ENCODE data around the gene PITPNM1.

The PITPNM1 gene

GRCh38 chr11:67501854-67502253, 3.3 kb downstream of the PITPNM1 start:
- DNase-seq = no peak

GRCh38 chr11:67500831-67501715, 4.1 kb downstream of the PITPNM1 start:
- no peak for DNase-seq

- no peak for DNase-seq
Observed at GRCh38 chr11:67500484-67500821, 4.7 kb downstream of the PITPNM1 start.

- DNase-seq = no peak
Observed at GRCh38 chr11:67499808-67500483, 5.2 kb downstream of the PITPNM1 start.

GRCh38 chr11:67498544-67498972, 6.6 kb downstream of the PITPNM1 start:
- DNase-seq = no peak

DNA sequence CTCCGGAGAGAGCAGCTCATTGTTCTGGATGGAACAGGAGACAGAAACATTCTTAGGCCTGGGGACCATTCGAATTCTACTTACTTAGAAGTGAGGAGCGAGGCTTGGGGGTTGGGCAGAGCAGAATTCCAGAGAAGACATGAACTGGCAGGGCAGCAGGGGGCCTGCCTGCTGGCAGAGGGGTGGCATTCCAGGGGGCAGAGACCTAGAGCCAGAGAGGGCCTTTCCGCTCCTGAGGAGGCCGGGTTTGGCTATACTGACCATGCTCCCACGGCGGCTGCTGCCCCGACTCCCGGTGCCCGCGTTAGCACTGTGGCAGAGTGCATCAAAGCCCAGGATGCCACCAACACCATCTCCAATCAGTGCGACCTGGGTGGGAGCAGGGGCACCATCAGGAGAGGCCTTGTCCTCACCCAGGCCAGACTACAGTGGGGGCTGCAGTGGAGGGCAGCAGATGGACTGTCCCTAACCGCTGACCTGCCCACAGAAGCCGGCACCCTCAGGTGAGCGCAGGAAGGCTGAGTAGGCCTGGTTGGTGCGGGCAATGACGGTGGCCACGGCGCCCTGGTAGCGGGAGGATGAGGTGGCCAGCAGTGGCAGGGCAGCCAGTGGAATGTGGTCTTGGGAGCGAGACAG, 7.4 kb downstream of the PITPNM1 start:
- no peak for DNase-seq

GRCh38 chr11:67496113-67496512, 9.1 kb downstream of the PITPNM1 start:
- DNase-seq = no peak

DNA sequence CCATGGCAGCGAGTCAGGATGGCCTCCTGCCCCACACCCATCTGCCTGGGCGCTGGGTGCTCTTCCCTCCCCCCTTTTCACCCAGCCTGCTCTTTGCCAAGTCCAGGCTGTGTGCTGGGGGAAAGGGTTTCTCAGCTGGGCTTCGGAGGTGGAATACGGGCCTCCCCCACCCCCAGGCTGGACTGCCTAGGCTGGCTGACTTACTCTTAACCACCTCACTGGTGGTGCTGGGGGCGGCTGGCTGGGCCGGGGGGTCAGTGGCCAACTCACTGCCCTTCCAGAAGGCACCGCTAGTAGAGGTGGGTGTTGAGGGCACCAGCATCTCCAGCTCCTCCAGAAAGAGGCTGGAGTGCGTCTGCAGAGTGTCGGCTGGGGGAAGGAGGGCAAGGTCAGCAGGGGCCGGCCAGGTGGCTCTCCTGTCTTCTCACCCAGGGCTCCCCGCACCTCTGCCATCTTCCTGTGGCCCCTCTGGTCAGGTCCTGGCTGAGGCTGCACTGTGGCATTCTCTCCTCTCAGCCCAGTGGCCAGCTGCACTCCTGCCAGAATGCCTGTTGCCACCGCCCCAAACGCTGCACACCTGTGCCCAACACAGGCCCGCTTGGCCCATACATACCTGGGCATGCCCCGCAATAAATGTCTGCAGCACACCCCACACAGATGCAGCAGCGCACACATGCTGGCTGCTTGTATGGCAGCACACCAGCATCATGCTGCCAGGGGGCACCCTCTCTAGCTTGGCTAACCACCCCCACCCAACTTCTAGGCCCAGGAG, 9.7 kb downstream of the PITPNM1 start:
- DNase-seq = no peak

DNA sequence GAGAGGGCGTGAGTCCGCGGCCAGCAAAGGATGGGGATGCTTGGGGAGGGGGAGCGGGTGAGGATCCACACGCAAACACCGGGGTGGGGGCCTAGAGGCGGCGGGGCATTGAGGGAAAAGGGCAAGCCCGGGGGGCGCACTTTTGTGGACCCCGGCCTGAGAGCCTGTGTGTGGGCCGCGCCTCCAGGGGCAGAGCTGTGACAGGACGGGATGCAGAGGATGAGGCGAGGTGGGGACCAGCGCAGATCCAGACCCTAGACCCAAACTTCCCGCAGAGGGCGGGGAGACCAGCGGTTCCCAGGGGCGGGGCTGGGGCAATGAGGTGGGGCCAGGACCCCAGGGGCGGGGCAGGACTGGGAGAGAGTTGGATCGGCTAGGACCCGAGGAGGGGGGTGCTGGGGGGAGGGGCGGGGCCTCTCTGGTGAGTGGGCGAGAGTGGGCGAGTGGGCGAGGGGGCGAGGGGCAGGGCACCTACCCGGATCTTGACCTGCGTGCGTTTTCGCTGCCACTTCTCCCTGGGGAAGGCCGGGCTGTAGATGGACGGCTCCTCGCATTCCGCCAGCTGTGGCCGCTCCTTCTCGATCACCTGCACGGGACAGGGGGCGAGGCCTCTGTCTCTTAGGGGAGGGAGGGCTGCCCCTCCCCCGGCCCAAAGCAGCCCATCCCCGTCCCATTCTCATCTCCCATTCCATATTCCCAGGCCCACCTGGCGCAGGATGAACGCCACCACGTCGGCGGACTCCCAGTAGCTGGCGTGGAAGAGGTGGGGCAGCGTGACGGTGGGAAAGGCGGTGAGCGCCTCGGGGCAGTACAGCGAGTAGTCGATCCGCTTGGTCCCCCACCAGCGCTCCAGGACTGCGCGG, 10.6 kb downstream of the PITPNM1 start:
- no peak for DNase-seq

GRCh38 chr11:67493548-67494370, 11.4 kb downstream of the PITPNM1 start:
- DNase-seq = no peak

- DNase-seq = no peak
Observed at GRCh38 chr11:67492801-67493547, 12.2 kb downstream of the PITPNM1 start.

GRCh38 chr11:67492069-67492727, 13.0 kb downstream of the PITPNM1 start:
- no peak for DNase-seq

- DNase-seq = no peak
Observed at GRCh38 chr11:67491276-67492068, 13.7 kb downstream of the PITPNM1 start.

DNA sequence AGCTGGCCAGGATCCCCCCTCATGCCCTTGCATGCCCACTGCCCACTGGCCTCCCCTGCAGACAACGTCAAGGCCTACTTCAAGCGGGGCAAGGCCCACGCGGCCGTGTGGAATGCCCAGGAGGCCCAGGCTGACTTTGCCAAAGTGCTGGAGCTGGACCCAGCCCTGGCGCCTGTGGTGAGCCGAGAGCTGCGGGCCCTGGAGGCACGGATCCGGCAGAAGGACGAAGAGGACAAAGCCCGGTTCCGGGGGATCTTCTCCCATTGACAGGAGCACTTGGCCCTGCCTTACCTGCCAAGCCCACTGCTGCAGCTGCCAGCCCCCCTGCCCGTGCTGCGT, 14.5 kb downstream of the PITPNM1 start:
- no peak for DNase-seq

- no peak for DNase-seq
Observed at GRCh38 chr11:67489885-67490726, 15.1 kb downstream of the PITPNM1 start.

DNA sequence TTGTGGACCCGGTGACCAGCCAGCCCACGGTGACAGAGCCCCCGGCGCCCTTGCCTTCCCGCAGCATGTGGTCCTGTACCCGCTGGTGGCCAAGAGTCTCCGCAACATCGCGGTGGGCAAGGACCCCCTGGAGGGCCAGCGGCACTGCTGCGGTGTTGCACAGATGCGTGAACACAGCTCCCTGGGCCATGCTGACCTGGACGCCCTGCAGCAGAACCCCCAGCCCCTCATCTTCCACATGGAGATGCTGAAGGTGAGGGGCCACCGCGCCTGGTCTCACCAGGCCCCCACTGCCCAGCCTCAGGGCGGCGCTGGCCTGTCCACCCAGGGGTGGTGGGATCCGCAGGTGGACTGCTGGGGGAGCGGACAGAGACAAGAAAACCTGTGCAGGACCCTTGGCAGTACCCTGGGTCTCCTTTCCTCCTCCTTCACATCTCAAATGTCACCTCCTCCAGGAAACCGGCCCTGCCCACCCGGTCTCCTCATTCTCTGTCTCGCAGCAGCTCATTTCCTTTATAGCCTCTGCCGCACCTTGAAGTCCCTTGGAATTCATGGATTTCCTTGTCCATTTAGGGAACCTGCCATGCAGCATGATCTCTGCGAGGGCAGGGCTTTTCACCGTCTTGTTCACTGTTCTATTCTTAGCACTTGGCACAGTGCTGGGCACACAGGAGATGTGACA, 15.8 kb downstream of the PITPNM1 start:
- DNase-seq = no peak

DNA sequence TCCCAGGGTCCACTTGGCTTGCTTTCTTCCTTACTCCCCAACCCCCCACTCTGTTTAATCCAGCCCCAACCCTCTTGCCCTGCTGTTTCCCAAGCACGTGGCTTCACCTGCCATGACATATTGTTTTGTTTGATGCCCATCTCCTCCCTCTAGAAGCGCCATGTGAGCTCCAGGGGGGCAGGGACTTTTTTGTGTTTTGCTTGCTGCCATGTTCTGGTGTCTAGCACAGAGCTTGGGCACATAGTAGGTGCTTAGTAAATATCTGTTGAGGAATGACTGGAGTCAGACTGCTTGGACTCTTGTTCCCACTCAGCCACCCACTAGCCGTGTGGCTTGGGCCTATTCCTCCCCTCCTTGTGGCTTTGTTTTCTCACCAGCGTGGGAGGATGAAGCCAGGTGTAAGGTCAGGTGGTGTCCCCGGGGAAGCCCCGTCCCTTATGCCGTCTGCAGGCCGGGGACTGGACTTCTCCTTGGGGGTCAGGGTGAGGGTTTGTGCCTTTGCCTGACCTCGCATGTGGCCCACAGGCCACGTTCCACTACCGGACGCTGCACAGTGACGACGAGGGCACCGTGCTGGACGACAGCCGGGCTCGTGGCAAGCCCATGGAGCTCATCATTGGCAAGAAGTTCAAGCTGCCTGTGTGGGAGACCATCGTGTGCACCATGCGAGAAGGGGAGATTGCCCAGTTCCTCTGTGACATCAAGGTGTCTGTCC, 18.5 kb downstream of the PITPNM1 start:
- no peak for DNase-seq

All from NCI-H2029 (cell line).